ENCODE results near the gene NRP2.
A peak's percentile ranks its signal among the peaks of the same experiment; 100 is the strongest.

Gene NRP2

GRCh38 chr2:205806143-205806905 is 124.0 kb downstream of the NRP2 start:
- no peak for DNase-seq (ENCODE audit: low read depth)

GRCh38 chr2:205807229-205807628 is 124.9 kb downstream of the NRP2 start:
- no peak for DNase-seq (ENCODE audit: low read depth)

GRCh38 chr2:205807758-205808157 is 125.5 kb downstream of the NRP2 start:
- no peak for DNase-seq (ENCODE audit: low read depth)

- DNase-seq (ENCODE audit: low read depth): peak; percentile 81
Observed at GRCh38 chr2:205808486-205809121, 126.3 kb downstream of the NRP2 start.

- DNase-seq (ENCODE audit: low read depth): peak; percentile 24
Observed at GRCh38 chr2:205811387-205811786, 129.1 kb downstream of the NRP2 start.

GRCh38 chr2:205814039-205814364 is 131.7 kb downstream of the NRP2 start:
- DNase-seq (ENCODE audit: low read depth): no peak

GRCh38 chr2:205815673-205816072 is 133.4 kb downstream of the NRP2 start:
- DNase-seq (ENCODE audit: low read depth): no peak

GRCh38 chr2:205816268-205816667 is 134.0 kb downstream of the NRP2 start:
- DNase-seq (ENCODE audit: low read depth): no peak

GRCh38 chr2:205822579-205822978 is 140.3 kb downstream of the NRP2 start:
- no peak for DNase-seq (ENCODE audit: low read depth)

- no peak for DNase-seq (ENCODE audit: low read depth)
Observed at GRCh38 chr2:205827809-205828365, 145.6 kb downstream of the NRP2 start.

GRCh38 chr2:205833864-205834263 is 151.6 kb downstream of the NRP2 start:
- DNase-seq (ENCODE audit: low read depth): no peak

GRCh38 chr2:205834796-205835195 is 152.5 kb downstream of the NRP2 start:
- no peak for DNase-seq (ENCODE audit: low read depth)

GRCh38 chr2:205835251-205835791 is 153.0 kb downstream of the NRP2 start:
- DNase-seq (ENCODE audit: low read depth): peak; percentile 69

- no peak for DNase-seq (ENCODE audit: low read depth)
Observed at GRCh38 chr2:205835923-205836322, 153.6 kb downstream of the NRP2 start.

- no peak for DNase-seq (ENCODE audit: low read depth)
Observed at GRCh38 chr2:205836477-205837221, 154.3 kb downstream of the NRP2 start.

GRCh38 chr2:205837663-205838062 is 155.4 kb downstream of the NRP2 start:
- no peak for DNase-seq (ENCODE audit: low read depth)

- peak; percentile 56 for DNase-seq (ENCODE audit: low read depth)
Observed at GRCh38 chr2:205845446-205845845, 163.1 kb downstream of the NRP2 start.

Measured in fibroblast of gingiva (primary cell).